ENCODE results near the gene P2RY14. TPM values are rescaled to one million over a fixed set of nuclear protein-coding genes. Genes with fewer than 3 reads are reported as not detected.
A peak's percentile ranks its signal among the peaks of the same experiment; 100 is the strongest.

The P2RY14 gene
- total RNA-seq, 3 donors from 2014 or later, result 0.20 to 0.26 TPM; not detected in 1

DNA sequence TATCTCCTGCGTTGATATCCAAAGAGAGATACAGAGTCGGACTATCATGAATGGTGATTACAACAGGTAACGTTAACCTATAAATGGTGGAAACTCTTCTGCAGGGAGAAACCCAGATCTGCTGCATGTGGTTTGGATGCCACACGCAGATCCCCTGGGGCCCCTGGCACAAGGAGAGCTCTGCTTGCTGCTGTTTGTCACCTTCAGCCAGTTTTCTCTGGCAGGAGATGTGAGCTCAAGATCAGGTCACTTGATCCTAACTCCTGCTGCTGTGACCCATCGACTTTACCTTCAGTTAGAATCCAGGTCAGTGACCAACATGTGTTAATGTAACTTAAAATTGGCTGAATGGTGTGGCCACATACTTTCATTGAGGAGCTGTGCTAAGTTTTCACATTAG lies 51.5 kb downstream of the P2RY14 start:
- H3K4me3 Mint-ChIP-seq, result no peak overlapping the region
- H3K9me3 Mint-ChIP-seq, result peaks cover 11% of the 10 kb centered on the region
- no peaks in the 10 kb centered on the region for H3K27me3 Mint-ChIP-seq (ENCODE audit: low read depth)
- no peaks in the 10 kb centered on the region for H3K36me3 Mint-ChIP-seq (ENCODE audit: insufficient read depth)
- no peak for DNase-seq
- H3K4me1 Mint-ChIP-seq (ENCODE audit: low read depth), result peaks cover 60% of the 10 kb centered on the region
- ATAC-seq, result no peak

GRCh38 chr3:151226088-151226563 lies 52.2 kb downstream of the P2RY14 start:
- ATAC-seq (peak; percentile 60 to 62), DNase-seq (no peak)
- no peak overlapping the region for H3K4me3 Mint-ChIP-seq

DNA sequence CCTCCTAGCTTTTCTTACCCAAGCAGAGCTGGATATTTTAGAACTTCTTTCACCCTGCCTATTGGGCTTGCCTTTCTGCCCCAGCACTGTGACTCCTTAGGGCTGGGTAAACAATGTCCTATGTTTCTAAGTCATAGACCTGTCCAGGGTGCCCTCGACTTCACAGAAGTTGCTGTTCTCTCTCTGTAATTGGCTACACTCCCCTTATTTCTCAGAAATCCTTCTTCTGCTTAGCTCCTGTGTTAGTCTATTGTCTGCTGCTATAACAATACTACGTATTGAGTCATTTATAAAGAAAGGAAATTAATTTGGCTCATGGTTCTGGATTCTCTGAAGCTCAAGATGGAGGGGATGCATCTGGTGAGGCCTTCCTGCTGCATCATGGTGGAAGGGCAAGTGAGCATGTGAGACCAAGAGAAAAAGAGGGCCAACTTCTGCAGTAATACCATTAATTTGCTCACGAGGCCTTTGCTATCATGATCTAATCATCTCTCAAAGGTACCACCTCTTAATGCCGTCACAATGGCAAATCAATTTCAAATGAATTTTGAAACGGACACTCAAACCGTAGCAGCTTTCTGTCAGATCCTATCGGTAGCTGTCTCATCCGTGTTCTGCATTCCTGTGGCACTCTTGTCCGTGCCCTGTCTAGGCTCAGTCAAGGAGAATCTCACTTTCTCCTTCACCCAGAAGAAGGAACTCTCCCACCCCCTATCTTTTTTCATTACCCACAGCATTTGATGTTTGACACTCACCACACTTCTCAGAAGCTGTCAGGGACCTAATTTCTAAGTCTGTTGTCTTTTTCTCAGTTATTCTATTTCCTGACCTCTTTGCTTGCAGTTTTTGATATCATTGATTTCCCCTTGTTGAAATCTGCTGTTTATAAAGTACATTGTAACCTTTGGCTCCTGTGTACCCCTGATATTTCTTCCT lies 53.0 kb downstream of the P2RY14 start:
- peaks cover 5% of the 10 kb centered on the region for H3K36me3 Mint-ChIP-seq (ENCODE audit: insufficient read depth)
- H3K4me1 Mint-ChIP-seq (ENCODE audit: low read depth), result peaks cover 47% of the 10 kb centered on the region
- no peak for ATAC-seq

More at GRCh38 chr3:151226088-151226563, 52.2 kb downstream of the P2RY14 start:
- Mint-ChIP-seq H3K27me3 (ENCODE audit: low read depth) (no peaks in the 10 kb centered on the region), H3K4me1 (ENCODE audit: low read depth) (peaks cover 55% of the 10 kb centered on the region), H3K36me3 (ENCODE audit: insufficient read depth) (no peaks in the 10 kb centered on the region), H3K9me3 (peaks cover 11% of the 10 kb centered on the region)

DNA sequence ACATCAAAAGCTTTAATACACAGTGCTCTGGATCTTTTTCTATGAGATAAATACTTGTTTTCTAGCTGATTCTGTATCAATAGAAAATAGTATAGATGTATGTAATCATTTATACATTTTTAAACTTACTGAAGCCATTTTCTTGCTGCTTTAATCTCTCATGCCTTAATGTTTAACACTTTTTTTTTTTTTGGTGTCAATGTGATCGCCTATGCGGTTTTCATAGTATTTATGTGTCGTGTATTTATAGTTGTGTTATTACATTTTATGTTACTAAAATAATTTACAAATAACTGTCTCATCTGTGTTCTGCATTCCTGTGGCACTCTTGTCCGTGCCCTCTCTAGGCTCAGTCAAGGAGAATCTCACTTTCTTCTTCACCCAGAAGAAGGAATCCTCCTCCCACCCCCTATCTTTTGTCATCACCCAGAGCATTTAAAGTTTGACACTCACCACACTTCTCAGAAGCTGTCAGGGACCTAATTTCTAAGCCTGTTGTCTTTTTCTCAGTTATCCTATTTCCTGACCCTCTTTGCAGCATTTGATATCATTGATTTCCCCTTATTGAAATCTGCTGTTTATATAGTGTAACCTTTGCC lies 54.0 kb downstream of the P2RY14 start:
- Mint-ChIP-seq H3K36me3 (ENCODE audit: insufficient read depth) (peaks cover 5% of the 10 kb centered on the region), H3K9me3 (peaks cover 16% of the 10 kb centered on the region), H3K27me3 (ENCODE audit: low read depth) (no peaks in the 10 kb centered on the region), H3K4me3 (no peak overlapping the region), H3K4me1 (ENCODE audit: low read depth) (peaks cover 45% of the 10 kb centered on the region)
- DNase-seq (no peak), ATAC-seq (no peak)

More for the DNA sequence above, 53.0 kb downstream of the P2RY14 start:
- Mint-ChIP-seq H3K27me3 (ENCODE audit: low read depth) (no peaks in the 10 kb centered on the region), H3K4me3 (no peak overlapping the region), H3K9me3 (peaks cover 16% of the 10 kb centered on the region)
- DNase-seq, result no peak

GRCh38 chr3:151219056-151219455 lies 59.3 kb downstream of the P2RY14 start:
- DNase-seq (no peak), ATAC-seq (peak; percentile 79 to 92)
- Mint-ChIP-seq H3K4me3 (no peak overlapping the region), H3K9me3 (peaks cover 16% of the 10 kb centered on the region), H3K36me3 (ENCODE audit: insufficient read depth) (peaks cover 5% of the 10 kb centered on the region), H3K27me3 (ENCODE audit: low read depth) (no peaks in the 10 kb centered on the region), H3K4me1 (ENCODE audit: low read depth) (peaks cover 8% of the 10 kb centered on the region)

- H3K4me1 Mint-ChIP-seq (ENCODE audit: low read depth), result peaks cover 8% of the 10 kb centered on the region
- peaks cover 13% of the 10 kb centered on the region for H3K9me3 Mint-ChIP-seq
- peaks cover 5% of the 10 kb centered on the region for H3K36me3 Mint-ChIP-seq (ENCODE audit: insufficient read depth)
- DNase-seq, result no peak
- H3K27me3 Mint-ChIP-seq (ENCODE audit: low read depth), result no peaks in the 10 kb centered on the region
- ATAC-seq, result no peak
- no peak overlapping the region for H3K4me3 Mint-ChIP-seq
Observed at GRCh38 chr3:151218136-151218535, 60.2 kb downstream of the P2RY14 start.

DNA sequence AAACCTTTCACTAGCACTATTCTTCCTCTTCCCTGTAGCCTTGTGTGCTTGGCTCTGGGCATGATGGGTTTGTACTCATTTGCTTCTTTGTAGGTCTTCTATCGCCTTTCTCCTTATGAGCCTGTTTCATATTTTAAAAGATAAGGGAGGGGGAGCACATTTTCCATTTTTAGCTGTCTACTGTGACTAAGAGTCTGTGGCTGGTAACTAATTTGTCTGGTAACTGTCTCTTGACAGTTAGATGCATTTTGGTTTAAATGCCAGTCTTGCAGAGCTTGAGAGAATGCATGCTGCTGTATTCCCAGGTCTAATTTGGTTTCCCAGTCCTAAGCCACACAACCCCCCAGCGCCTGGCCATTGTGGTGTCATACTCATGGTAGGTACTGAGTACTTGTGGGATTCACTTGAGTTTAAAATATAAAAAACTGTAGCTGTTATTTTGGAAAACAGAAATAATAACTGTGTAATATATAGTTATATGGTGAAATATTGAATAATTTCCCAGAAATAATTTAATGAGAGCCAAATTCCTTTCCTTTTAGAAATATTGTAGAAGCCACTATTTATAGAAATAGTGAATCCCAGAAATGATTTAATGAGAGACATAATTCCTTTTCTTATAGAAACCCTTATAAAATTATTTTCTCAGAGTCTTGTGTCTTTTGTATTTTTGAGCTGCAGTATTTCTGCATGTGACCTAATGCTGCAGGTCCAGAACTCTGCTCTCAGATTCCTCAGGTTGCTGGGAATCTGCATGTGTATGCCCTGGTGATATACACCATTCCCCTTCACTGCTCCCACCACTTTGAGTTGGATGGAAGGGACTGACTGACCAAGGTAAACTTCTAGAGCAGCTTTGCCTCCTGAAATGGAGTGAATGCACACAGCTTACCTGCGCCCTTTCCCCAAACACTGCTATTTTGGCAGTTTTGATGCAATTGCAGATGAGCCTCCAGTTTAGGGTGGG lies 61.4 kb downstream of the P2RY14 start:
- peak; percentile 36 to 49 for ATAC-seq
- H3K36me3 Mint-ChIP-seq (ENCODE audit: insufficient read depth), result peaks cover 5% of the 10 kb centered on the region

DNA sequence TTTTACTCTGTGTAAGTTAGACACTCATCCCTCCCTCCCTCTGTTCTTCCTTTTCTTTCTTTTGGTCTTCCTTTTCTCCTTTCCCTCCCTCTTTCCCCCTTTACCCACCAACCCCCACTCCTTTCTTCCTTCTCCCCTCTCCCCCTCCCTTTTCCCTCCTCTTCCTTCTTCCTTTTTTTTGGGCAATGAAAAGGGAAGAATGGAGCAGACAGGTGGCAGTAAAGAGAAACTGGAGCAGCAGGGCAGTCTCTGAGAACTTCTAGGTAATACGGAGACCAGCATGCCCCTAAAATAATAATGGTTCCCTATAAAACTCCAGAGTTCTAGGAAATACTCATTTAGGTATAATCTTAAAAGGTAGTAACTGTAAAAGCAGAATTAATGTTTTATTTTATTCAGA lies 63.9 kb downstream of the P2RY14 start:
- no peaks in the 10 kb centered on the region for H3K27me3 Mint-ChIP-seq (ENCODE audit: low read depth)
- H3K9me3 Mint-ChIP-seq, result no peaks in the 10 kb centered on the region
- no peak overlapping the region for H3K4me3 Mint-ChIP-seq
- ATAC-seq, result no peak
- no peak for DNase-seq
- H3K36me3 Mint-ChIP-seq (ENCODE audit: insufficient read depth), result no peaks in the 10 kb centered on the region
- peaks cover 26% of the 10 kb centered on the region for H3K4me1 Mint-ChIP-seq (ENCODE audit: low read depth)

More for the DNA sequence above, 61.4 kb downstream of the P2RY14 start:
- peaks cover 6% of the 10 kb centered on the region for H3K9me3 Mint-ChIP-seq
- H3K4me3 Mint-ChIP-seq, result no peak overlapping the region
- H3K27me3 Mint-ChIP-seq (ENCODE audit: low read depth), result no peaks in the 10 kb centered on the region
- H3K4me1 Mint-ChIP-seq (ENCODE audit: low read depth), result peaks cover 8% of the 10 kb centered on the region
- no peak for DNase-seq

GRCh38 chr3:151213881-151214280 lies 64.5 kb downstream of the P2RY14 start:
- Mint-ChIP-seq H3K4me1 (ENCODE audit: low read depth) (peaks cover 28% of the 10 kb centered on the region), H3K9me3 (no peaks in the 10 kb centered on the region), H3K36me3 (ENCODE audit: insufficient read depth) (no peaks in the 10 kb centered on the region), H3K4me3 (no peak overlapping the region), H3K27me3 (ENCODE audit: low read depth) (no peaks in the 10 kb centered on the region)
- ATAC-seq, result no peak
- no peak for DNase-seq

DNA sequence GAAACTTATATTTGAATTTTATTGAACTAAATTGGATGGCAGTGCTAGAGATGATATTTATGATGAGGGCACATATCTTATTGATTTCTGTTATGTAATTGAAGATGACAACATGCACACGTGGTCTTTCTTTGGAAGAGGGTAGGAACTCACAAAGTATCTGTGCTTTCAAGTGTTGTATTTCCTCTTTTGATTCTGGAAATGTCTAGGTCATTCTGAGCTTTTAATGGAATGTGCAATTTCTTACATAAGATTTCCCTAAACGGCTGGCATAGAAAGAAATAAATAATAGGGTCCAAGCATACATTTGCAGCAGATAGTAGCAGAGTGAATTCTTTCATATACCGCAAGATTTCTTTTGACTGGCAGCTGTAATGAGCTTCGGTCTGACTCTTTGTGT lies 65.2 kb downstream of the P2RY14 start:
- no peaks in the 10 kb centered on the region for H3K9me3 Mint-ChIP-seq
- no peak overlapping the region for H3K4me3 Mint-ChIP-seq
- ATAC-seq, result no peak
- no peak for DNase-seq
- no peaks in the 10 kb centered on the region for H3K36me3 Mint-ChIP-seq (ENCODE audit: insufficient read depth)
- peaks cover 29% of the 10 kb centered on the region for H3K4me1 Mint-ChIP-seq (ENCODE audit: low read depth)
- no peaks in the 10 kb centered on the region for H3K27me3 Mint-ChIP-seq (ENCODE audit: low read depth)

DNA sequence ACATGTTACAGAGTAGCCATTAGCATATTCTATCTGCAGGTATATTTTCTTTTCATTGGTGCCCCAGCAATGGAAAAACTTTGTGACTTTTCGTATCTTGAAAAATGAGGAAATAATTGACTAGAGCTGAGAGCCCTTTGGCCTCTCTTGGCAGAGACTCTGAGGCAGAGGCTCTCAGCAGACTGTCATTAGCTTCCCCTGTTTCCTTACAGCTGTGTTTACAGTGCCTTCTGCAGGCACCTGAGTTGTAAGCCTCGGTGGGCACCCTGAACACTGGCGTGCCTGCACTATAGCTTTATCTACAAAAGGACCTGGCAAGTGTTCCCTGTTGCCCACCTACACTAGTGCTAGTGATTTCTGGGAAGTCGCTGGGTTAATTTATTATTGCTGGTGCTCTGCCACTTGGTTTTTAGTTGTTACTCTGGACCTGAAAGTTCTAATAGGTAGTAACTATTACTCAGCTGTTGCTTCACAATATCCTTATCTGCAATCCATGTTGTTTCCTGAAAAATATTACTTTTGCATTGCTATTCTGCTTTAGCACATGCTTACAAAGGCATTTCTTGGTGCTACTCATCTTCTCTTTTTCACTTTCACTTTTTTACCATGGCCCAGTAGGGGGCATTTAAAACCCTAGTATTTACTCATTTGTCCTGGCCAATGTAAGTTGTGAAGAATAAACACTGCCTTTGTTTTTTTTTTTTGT lies 67.5 kb downstream of the P2RY14 start:
- Mint-ChIP-seq H3K4me1 (ENCODE audit: low read depth) (peaks cover 46% of the 10 kb centered on the region), H3K36me3 (ENCODE audit: insufficient read depth) (no peaks in the 10 kb centered on the region), H3K9me3 (no peaks in the 10 kb centered on the region), H3K27me3 (ENCODE audit: low read depth) (no peaks in the 10 kb centered on the region), H3K4me3 (peak overlapping the region; percentile 24)
- ATAC-seq (no peak), DNase-seq (no peak)

- Mint-ChIP-seq H3K27me3 (ENCODE audit: low read depth) (no peaks in the 10 kb centered on the region), H3K9me3 (no peaks in the 10 kb centered on the region), H3K4me3 (no peak overlapping the region), H3K4me1 (ENCODE audit: low read depth) (peaks cover 57% of the 10 kb centered on the region), H3K36me3 (ENCODE audit: insufficient read depth) (no peaks in the 10 kb centered on the region)
- peak; percentile 84 to 85 for ATAC-seq
- DNase-seq, result no peak
Observed at GRCh38 chr3:151209654-151210053, 68.7 kb downstream of the P2RY14 start.

- DNase-seq, result no peak
- no peak for ATAC-seq
- H3K9me3 Mint-ChIP-seq, result no peaks in the 10 kb centered on the region
- peak overlapping the region; percentile 13 for H3K4me3 Mint-ChIP-seq
- peaks cover 7% of the 10 kb centered on the region for H3K36me3 Mint-ChIP-seq (ENCODE audit: insufficient read depth)
- H3K4me1 Mint-ChIP-seq (ENCODE audit: low read depth), result peaks cover 69% of the 10 kb centered on the region
- H3K27me3 Mint-ChIP-seq (ENCODE audit: low read depth), result no peaks in the 10 kb centered on the region
Observed at GRCh38 chr3:151206201-151206600, 72.1 kb downstream of the P2RY14 start.
